GM19328 (cell line): Measurements from ENCODE around the gene NELL1.

ENCODE experiments used
- ATAC-seq: cut with Tn5 transposase; IDR thresholded peaks from one replicate; pipeline ENCODE4 v1.9.1; 2021; ENCODE audit warnings: mild to moderate bottlenecking, moderate library complexity; ENCODE audit not compliant: unreplicated experiment

Gene NELL1

DNA sequence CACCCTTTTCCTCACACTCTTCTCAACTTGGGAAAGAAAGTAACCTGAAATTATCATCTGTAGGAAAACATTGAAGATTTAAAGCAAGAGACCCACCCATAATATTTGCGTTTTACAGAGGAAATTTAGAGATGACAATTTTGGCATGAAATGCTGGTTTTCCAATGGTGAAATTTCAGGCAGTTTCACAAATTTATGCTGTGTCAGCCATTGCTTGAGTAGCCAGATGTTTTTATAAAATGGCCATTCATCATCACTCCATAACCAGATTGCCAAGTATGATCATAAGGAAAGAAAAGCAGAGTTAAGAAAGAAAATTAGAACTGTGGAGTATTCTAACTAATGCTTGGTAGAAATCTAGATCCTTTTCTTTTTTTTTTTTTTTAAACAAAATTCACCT lies 732.9 kb downstream of the NELL1 start:
- ATAC-seq: no peak

DNA sequence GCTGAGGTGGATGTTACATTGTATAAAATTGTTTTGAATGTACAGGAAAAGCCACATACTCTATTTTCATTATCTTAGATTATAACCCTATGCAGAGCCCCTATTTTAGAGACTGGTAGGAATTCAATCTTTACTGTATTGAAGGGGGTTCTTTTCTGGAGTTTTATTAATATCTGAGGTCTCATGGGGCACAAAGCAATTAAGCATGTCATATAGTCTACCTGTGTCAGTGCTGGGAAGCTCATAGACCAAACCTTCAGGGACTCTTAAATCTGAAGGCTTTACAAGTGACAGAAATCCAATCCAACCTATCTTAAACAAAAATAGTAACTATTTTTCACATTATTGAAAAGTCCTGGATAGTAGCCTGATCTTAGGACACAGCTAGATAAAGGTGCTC lies 733.7 kb downstream of the NELL1 start:
- no peak for ATAC-seq

DNA sequence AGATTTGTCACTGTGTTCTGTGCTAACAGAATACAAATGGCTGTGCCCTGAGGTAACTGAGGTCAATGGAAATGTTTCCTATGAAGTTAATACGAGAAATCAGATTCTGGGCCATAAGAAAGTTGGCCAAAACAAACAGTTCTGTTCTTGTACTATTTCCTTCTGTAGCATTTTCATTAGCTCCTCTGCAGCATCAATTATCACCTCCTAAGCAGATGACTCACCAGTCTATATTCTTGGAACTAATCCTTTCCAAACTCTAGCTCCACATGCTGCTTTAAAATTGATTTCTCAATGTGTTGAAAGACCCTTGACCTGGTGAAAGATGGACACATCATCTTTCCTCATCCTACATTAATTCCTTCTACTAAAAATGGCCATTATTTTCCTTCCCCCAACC lies 736.0 kb downstream of the NELL1 start:
- no peak for ATAC-seq

DNA sequence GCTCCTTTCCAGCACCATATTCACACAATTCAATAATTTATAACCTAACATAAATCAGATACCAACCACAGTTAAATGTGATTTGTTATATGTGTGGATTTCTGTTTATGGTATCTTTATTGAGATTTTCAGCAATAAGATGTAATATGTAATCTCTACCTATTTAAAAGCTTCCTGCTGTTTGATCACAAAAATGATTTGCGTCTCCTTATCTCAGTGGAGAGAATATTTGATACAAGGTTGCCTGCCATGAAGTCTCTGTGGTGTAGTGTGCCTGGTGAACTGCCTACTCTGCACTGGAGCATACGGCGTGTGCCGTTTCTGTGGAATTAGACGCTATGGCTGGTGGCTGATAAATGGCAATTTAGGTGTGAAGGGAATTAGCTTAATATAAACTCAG lies 741.1 kb downstream of the NELL1 start:
- ATAC-seq: no peak

DNA sequence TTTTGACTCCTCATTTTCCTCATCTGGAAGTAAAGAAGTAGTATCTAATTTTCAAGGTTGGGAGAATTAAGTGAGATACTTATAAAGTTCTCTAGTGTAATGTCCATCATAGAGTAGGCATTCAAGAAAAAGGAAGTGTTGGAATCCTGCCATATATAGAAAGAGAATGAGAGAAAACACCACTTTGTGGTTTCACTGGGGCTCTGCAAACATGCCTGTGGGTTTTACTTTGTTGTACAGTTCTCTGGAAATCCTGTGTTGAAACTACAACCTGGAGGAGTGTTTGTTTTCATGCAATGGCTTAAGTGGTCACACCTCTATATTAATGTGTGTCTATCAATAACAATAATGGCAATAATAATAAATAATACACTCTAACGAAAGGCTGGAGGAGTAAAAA lies 741.7 kb downstream of the NELL1 start:
- ATAC-seq: no peak

DNA sequence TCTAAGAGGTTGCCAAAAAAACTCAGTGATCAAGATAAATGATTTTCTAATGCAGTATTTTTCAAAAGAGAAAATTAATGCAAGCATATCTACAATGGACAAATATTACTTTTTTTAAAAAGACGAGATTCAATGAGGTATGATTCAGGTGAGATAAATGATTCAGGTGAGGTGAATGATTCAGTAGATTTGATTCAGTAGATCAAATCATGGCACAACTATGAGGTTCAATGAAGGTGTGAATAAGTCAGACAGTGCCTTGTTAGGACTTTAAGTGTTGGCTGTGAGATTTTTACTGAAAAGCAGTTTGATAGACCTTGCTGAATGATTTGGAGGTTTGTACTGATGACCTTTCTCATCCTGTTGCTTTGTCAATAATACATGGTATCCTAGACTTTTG lies 742.2 kb downstream of the NELL1 start:
- no peak for ATAC-seq

DNA sequence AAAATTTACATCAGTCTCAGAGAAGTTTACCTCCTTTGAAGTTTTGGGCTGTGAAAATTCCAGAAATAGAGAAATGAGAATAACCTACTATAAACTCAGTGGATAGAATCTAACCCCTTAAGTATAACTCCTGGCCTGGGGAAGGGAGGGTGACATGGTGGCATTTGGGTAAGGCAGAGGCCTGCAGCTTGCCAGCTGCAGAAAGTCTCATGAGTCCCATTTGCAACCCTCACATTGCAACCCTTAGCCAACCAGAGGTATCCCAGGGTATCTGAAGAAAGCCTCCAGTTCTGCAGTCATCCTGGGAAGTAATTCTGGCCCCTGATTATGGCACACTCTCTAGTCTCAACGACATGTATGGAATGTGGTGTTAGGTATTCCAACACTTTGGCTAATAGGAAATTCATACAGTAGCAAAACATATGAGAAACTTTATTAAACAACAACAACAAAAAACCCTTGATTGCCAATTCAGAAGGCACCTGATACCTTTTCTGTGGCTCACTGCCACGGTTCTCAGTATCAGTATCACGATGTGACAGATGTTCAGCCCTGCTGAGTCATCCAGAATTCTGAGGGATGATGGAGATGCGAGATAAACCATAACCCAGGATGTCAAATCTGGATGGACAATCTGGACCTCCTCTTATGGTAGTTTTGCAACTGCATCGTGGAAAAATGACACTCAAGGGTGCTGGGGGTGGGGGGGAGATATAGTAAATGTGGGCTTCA lies 743.4 kb downstream of the NELL1 start:
- ATAC-seq: no peak

DNA sequence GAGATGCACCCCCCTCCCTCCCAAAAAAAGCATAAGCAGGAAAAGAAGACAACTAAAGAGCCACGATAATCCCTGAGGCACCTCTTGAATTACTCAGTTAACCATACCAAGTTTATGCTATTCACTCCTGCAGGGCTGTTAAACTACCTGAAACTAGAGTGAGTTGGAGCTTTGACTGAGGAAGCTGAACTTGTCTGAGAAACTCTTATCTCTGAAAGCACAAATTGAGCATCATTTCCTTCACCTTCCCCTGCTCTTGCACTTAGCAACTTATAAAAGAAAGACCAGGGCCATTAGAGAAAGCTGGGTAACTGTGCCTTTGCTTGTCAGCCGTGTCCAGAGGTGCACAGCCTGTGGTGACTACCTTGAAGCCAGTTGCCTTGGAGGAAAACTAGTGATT lies 745.6 kb downstream of the NELL1 start:
- no peak for ATAC-seq

DNA sequence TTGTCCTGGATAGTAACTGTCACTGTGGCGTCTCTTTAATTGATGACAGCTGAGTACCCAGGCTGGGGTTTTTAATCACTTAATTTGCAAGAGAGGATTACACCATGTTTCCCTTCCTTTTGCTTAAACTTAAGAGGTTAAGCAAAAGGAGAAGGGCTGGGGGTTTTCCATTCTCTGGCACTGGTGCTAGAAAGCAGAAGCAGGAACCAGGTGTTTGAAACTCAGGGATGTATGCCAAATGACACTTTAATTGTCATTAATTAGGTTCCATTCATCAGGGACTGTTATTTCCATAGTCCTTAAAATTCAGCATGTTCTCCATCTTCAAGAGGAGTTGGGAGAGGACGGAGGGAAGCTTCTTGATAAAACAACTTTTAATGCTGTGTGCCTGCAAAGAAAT lies 746.2 kb downstream of the NELL1 start:
- no peak for ATAC-seq

DNA sequence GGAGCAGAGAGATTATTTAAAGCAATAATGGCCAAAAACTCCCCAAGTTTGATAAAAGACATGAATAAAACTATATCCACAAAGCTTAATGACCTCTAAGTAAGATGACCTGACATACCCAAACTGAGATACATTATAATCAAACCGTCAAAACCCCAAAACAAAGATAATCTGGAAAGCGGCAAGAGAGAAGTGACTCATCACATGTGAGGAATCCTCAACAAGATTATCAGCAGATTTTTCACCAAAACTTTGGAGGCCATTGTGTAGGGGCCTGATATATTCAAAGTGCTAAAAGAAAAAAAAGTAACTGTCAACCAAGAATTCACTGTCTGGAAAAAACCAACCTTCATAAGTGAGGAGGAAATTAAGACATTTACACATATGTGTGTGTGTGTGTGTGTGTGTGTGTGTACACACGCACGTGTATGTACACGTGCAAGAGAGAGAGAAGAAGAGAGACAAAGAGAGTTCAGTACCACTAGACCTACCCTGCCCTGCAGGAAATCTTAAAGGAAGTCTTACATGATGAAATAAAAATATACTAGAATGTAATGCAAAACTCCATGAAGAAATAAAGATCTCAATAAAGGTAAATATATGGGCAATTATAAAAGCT lies 752.4 kb downstream of the NELL1 start:
- no peak for ATAC-seq

DNA sequence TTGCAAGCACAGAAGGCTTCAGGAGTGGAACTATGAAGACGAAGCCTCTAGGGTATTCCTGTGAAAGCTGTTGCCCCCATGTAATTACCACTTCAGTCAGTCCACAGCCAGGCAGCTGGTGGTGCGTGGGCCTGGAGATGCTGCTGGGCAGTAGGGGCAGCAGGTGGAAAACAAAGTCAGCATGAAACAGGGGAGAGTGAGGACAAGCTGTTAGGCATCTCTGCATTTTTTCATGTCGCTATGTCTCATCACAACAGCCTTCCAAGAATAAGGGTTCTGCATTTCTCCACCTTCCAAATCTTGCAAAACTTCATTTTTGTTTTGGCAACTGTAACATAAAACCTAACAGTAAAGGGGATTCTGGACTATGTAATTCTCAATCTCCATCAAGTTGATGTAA lies 757.5 kb downstream of the NELL1 start:
- ATAC-seq: no peak

DNA sequence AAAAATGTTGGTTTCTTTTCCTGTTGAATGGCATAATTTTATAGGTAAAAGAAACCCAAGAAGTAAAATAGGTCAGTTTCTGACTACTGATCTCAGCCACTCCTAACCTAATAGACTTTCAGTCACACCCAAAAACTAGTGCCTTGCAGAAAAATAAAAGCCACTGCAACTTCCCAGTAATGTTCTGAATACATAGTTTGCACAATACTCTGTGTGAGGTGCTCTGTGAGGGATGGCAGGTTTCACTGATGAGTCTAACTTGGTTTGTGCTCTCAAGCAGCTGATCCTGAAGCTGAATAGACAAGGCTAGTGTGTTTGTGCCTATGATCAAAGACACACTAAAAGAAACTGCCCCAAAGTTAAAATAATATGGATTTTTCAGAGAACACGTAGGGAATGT lies 758.3 kb downstream of the NELL1 start:
- no peak for ATAC-seq

DNA sequence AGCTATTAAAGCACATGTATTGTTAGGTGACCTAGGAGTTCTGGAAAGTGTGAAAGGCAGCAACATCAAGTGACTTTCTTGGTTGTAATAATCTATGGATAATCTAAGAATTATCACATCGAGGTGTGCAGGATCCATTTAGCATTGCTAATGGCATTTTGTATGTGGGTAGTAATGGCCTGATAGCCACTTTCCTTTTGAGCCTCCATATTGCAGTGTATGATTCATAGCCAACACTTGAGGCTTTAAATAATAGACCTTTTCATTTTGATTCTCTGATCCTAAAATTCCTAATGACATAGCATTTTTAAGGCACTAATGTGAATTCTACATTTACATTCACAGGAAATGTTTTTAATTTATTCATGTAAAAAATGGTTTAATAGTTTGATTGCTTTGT lies 759.4 kb downstream of the NELL1 start:
- ATAC-seq: no peak

DNA sequence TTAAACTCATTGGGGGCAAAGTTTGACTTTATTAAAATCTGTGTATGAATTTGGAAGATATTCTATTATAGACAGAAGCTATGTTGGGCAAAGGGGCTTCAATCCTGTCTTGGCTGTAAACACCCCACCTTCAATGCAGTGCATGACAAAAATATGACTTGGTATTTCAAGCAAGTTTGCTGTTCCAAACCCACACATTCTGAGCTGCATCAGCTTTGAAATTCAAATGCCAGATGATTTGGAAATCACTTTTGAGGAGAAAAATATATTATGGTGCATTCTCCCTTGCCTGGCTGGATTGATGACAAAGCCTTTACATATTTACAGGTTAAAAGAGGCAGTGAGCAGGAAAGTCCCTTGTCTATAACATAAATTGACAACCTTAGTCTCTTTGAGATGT lies 760.0 kb downstream of the NELL1 start:
- no peak for ATAC-seq

DNA sequence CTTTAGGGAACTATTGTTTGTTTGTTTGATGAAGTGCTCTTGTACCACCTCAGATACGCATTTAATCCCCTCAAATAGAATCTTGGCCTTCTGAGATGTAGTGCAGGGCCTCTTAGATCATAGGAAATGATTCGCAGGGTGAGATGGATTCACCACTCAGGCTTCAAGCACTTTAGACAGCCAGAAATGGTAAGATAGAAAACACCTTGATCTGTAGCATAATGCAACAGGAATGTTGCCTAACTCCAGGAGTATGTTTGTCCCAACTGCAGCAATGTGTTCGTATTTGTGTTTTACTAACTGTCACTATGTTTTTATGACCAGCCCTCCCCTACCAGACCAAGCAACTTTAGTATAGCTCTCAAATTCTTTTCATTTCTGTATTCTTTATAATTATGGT lies 761.2 kb downstream of the NELL1 start:
- no peak for ATAC-seq

DNA sequence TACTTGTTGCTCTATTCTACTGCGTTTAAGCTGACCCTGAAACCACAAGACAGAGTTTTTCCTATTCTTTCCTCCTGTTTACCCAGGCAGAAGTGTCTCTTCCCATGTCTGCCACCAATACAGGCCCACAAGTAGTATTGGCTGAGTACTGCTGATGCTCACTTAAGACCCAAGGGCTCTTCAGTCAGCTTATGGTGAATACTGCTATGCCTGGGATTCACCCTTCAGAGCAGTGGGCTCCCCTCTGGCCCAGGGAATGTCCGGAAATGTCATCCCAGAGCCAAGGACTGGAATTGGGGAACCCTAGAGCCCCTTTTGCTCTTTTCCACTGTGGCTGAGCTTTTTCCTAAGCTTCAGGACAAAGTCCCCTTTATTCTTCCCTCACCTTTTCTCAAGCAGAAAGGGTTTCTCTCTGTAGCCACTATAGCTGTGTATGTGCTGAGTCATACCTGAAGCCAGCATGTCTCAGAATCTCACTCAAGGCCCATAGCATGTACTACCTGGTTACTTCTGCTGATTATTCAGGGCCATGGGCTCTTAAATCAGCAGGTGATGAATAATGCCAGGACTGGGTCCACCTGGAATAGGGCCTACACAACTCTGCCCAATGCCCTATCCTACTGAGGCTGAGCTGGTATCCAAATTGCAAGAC lies 777.7 kb downstream of the NELL1 start:
- no peak for ATAC-seq

DNA sequence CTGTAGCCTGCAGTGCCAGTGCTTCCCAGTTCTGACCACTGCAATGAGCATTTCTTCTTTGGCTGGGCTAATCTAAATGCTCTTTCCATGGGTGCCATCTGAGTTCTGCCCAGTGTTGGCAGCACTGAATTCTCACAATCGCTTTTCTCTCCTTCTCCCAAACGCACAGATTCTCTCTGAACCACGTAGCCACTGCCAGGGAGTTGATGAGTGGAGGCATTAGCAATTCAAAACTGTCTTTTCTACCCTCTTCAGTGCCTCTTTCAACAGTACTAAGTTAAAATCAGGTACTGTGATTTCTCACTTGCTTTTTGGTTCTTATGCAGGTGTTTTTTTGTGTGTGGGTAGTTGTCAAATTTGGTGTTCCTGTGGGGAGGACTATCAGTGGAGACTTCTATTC lies 778.5 kb downstream of the NELL1 start:
- no peak for ATAC-seq

DNA sequence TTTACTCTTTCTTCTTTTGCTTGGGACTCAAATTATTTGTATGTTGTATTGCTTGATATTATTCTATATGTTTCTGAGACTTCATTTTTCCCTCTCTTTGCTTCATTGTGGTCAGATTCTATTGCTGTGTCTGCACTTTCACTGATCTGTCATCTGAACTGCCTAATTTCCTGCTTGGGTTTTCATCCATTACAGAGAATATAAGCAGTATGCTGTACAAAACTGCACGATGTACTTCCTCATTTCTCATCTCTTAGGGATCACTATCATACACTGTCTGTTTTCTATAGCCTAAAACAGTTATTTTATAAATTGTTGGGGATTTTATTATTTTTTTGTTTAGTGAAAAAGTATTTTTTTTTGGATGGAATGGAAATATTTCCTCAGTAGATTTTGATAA lies 786.8 kb downstream of the NELL1 start:
- ATAC-seq: no peak

DNA sequence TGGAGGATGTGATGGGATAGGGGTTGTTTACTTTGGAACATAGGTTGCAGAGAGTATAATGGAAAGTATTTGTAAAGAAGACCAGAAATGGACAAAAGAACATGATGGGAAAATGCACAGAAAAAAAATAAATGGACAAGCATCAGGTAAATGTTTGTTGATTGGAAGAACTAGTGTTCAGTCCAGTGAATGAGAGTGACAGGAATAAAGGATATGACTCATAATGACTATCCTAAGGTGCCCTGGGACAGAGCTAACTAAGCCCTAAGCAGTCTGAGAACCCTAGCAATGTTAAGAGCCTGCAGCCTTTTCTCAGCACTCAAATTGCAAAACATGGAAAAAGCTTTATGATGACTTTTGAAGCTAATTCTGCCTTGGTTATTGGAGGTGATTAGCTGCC lies 790.7 kb downstream of the NELL1 start:
- ATAC-seq: no peak

DNA sequence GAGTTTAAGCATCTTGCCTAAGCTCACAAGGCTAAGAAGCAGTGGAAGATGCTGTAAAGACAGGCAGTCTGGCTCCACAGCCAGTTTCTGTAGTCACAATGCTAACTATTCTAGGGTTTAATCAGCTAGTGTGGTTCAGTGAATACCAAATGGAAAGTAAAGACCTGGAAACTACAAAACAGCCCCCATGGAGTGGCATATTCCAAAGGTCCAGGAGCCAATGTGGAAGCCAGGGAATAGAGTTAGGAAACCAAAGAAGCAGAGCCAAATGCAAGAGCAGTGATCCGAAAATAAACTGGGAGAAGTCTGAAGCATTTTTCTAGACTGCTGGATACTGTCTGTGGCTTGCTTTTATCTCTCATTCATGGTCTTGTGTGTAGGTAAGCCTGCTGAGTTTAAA lies 792.3 kb downstream of the NELL1 start:
- no peak for ATAC-seq

DNA sequence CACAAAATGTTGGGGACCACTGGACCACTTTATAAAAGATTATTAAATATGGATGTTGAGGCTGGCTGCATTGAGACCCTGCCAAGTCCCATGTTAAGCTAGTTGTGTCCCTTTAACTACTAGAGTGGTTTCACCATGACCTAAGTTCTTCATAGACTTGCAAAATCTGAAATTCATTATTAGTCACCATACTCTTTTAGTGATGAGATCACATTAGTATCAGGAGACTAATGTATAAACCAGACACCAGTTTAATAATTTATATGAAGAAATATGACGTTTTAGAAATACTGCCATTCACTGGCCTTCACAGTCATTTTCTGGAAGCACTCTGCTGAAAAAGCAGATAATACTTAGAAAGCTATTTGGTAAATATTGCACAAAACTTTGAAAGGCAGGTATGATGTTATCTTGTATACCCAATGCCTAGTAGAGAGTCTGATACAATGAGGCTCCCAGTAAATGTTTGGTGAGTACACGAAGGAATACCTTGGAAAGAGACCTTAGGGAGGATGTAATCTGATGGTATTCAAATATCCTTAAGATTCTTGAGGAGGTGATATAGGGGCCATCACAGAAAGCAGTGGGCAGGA lies 795.3 kb downstream of the NELL1 start:
- ATAC-seq: no peak

DNA sequence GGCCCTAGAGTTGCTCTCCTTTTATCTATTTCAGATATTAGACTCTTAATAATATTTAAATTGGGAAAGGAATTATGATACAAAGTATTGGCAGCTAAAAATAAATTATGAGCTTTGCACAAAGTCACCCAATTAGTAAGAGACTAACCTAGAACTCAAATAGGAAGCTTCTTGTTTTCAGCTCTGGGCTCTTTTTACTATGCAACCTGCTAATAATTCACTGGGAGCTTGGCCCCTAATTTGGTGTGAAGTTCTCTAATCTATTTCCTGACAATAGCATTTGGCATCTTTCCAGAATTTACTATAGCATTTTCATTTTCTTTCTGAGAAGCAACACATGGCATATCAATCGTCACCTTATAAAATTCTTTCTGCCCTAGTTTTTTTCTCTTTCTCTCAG lies 795.8 kb downstream of the NELL1 start:
- no peak for ATAC-seq
